LNCAP (cell line): ENCODE measurements around the gene VAMP8.

Source experiments
- CTCF ChIP-seq: fragments of 450-650 bp; IDR thresholded peaks from 2 replicates; pipeline ENCODE4 v1.5.1; 2017; ENCODE audit warnings: mild to moderate bottlenecking

VAMP8 gene

GRCh38 chr2:85579266-85579935, 2.0 kb downstream of the VAMP8 start:
- no peak for TF ChIP-seq CTCF

GRCh38 chr2:85580206-85580605, 2.8 kb downstream of the VAMP8 start:
- TF ChIP-seq CTCF: no peak

- no peak for TF ChIP-seq CTCF
Observed at GRCh38 chr2:85582492-85582891, 5.1 kb downstream of the VAMP8 start.

- TF ChIP-seq CTCF: no peak
Observed at GRCh38 chr2:85583667-85584353, 6.4 kb downstream of the VAMP8 start.

- TF ChIP-seq CTCF: no peak
Observed at GRCh38 chr2:85584354-85584856, 7.0 kb downstream of the VAMP8 start, which contains the start of gene VAMP5. Gene VAMP5, plus strand, starts transcription at chr2:85584431. Its CDS starts 60 bp downstream, at chr2:85584491.

- no peak for TF ChIP-seq CTCF
Observed at GRCh38 chr2:85584857-85585780, 7.7 kb downstream of the VAMP8 start.

GRCh38 chr2:85585781-85586105, 8.4 kb downstream of the VAMP8 start:
- no peak for TF ChIP-seq CTCF
